ENCODE data around the gene CCL3. TPM values are rescaled to one million over a fixed set of nuclear protein-coding genes. Genes with fewer than 3 reads are reported as not detected.

CCL3 gene
- total and polyA plus RNA-seq, 2 of the 4 experiments (the other 2 are of a cell fraction): not detected

DNA sequence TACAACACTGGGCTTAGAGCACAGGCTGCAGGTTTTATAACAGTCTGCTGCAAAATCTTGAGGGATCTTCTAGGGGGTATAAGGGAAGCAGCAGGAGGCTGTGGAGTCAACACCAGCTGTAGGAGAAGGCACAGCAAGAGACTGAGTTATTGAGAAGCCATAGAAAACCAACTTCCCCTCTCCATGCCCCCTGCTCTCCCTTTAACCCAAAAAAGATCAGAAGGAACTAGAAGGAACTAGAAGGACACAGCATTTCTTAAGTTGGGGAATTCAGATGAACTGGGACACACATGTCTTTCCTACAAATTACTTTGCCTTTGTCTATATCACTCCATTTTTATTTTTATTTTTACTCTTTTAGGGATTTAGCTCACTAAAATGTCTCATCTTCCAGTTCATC, 32.0 kb downstream of the CCL3 start:
- Histone ChIP-seq H2AFZ (replicated peaks; ENCODE audit: low read length, poor library complexity) (no peak overlapping the region), H3K9me1 (ENCODE audit: insufficient read depth, low read length) (no peaks in the 10 kb centered on the region), H3K27ac (ENCODE audit: insufficient read depth, low read length) (no peak overlapping the region), H2AK5ac (ENCODE audit: low read depth, low read length) (no peak overlapping the region), H2BK5ac (ENCODE audit: low read depth, low read length, poor library complexity, severe bottlenecking) (no peak overlapping the region), H3K9ac (ENCODE audit: low read depth, low read length) (no peak overlapping the region), H3K18ac (ENCODE audit: low read depth, low read length) (no peak overlapping the region), H4K5ac (ENCODE audit: low read depth, low read length) (no peak overlapping the region), H3K27me3 (ENCODE audit: control insufficient read depth, insufficient read depth, low read length) (no peaks in the 10 kb centered on the region), H2BK15ac (ENCODE audit: low read depth, low read length) (no peak overlapping the region), H3K14ac (replicated peaks; ENCODE audit: low read depth, low read length) (no peak overlapping the region), H3K4ac (ENCODE audit: low read depth, low read length) (no peak overlapping the region), H4K91ac (ENCODE audit: insufficient read depth, low read depth, low read length) (no peak overlapping the region), H3K23ac (ENCODE audit: low read depth, low read length) (no peak overlapping the region), H3K56ac (ENCODE audit: extremely low read depth, insufficient read depth, low read length) (no peak overlapping the region), H2BK20ac (ENCODE audit: low read depth, low read length) (no peak overlapping the region), H3K4me2 (ENCODE audit: low read depth, low read length) (no peak overlapping the region), H3K36me3 (ENCODE audit: control insufficient read depth, insufficient read depth, low read length) (no peaks in the 10 kb centered on the region), H3K4me3 (ENCODE audit: insufficient read depth, low read depth, low read length) (no peak overlapping the region), H2BK120ac (ENCODE audit: low read depth, low read length) (no peak overlapping the region), H3K9me3 (ENCODE audit: control insufficient read depth, insufficient read depth, low read length) (no peaks in the 10 kb centered on the region), H3K4me1 (ENCODE audit: control insufficient read depth, insufficient read depth, low read length) (no peaks in the 10 kb centered on the region), H4K20me1 (ENCODE audit: insufficient read depth, low read length) (no peaks in the 10 kb centered on the region), H4K8ac (ENCODE audit: low read depth in 2 of 2, low read length in 2 of 2) (no peak overlapping the region), H3K79me1 (ENCODE audit: low read depth in 1 of 2, low read length in 2 of 2) (no peaks in the 10 kb centered on the region), H2AK9ac (replicated peaks; ENCODE audit: low read depth, low read length, poor library complexity) (no peak overlapping the region)
- CTCF ChIA-PET: interaction anchor here (0.8 kb wide), 1 partner anchor 15 kb away, joined by 3 read pairs; no protein-coding TSS in a partner anchor
- dilution Hi-C loops (cut with HindIII; ENCODE audit: low sequenced_read_pairs, unreplicated experiment) (no loop called here), in situ Hi-C loops (cut with MboI; ENCODE audit: low sequenced_read_pairs) (no loop called here), intact Hi-C loops (cut with micrococcal nuclease) (no loop called here)
- BruUV-seq (replicated peaks): no TSS peak
- POLR2A ChIA-PET (ENCODE audit: unreplicated experiment): no interaction called here
- DNase-seq (no peak), ATAC-seq (ENCODE audit: low read depth) (no peak)
- no peak for TF ChIP-seq CHD1 (IDR thresholded peaks at IDR 0.05; ENCODE audit: low read depth, low read length)
- TF ChIP-seq FOS (IDR thresholded peaks at IDR 0.05; ENCODE audit: low read depth, low read length): no peak
- TF ChIP-seq, protein P1, sequence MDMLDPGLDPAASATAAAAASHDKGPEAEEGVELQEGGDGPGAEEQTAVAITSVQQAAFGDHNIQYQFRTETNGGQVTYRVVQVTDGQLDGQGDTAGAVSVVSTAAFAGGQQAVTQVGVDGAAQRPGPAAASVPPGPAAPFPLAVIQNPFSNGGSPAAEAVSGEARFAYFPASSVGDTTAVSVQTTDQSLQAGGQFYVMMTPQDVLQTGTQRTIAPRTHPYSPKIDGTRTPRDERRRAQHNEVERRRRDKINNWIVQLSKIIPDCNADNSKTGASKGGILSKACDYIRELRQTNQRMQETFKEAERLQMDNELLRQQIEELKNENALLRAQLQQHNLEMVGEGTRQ (IDR thresholded peaks at IDR 0.05; ENCODE audit: low read depth, low read length): no peak
- no peak for TF ChIP-seq POLR2A (IDR thresholded peaks at IDR 0.05; ENCODE audit: low read depth, low read length)
- TF ChIP-seq RFX5 (IDR thresholded peaks at IDR 0.05; ENCODE audit: low read depth, low read length): no peak
- no peak for TF ChIP-seq MAZ (IDR thresholded peaks at IDR 0.05; ENCODE audit: borderline replicate concordance, low read depth, low read length)
- TF ChIP-seq SMC3 (IDR thresholded peaks at IDR 0.05; ENCODE audit: low read depth, low read length): no peak
- no peak for TF ChIP-seq RCOR1 (IDR thresholded peaks at IDR 0.05; ENCODE audit: insufficient replicate concordance, low read length)
